GM21381 (cell line): ENCODE data around the gene SLC25A48.

ENCODE experiments used
- ATAC-seq: cut with Tn5 transposase; IDR thresholded peaks from one replicate; pipeline ENCODE4 v1.9.1; 2021; ENCODE audit warnings: mild to moderate bottlenecking, moderate library complexity; ENCODE audit not compliant: unreplicated experiment

SLC25A48 gene

GRCh38 chr5:135913713-135914626, 79.5 kb downstream of the SLC25A48 start:
- ATAC-seq = no peak

DNA sequence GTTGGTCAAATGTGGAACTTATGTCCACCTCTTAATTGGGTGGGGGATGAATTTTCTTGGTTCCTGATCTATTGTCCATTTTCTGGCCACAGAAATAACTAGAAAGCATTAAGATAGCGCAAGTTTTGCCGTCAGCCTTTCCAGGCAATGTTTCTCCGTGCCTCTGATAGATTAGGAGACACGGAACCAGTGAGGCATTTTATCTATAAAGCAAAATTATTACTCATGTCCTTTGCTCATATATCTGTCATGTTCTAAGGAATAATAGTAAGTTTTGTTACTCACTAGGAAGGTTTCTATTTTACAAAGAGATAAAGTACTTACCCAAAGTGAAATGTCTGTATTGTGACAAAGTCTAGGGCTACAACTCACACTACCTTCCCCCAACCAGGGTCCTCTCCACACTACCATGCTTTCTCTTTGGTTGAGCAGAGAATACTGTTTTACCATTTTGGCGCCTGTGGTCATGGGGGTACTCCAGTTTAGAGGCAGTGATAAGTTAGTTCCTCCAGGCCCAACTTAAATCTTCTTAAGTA, 81.1 kb downstream of the SLC25A48 start:
- no peak for ATAC-seq

DNA sequence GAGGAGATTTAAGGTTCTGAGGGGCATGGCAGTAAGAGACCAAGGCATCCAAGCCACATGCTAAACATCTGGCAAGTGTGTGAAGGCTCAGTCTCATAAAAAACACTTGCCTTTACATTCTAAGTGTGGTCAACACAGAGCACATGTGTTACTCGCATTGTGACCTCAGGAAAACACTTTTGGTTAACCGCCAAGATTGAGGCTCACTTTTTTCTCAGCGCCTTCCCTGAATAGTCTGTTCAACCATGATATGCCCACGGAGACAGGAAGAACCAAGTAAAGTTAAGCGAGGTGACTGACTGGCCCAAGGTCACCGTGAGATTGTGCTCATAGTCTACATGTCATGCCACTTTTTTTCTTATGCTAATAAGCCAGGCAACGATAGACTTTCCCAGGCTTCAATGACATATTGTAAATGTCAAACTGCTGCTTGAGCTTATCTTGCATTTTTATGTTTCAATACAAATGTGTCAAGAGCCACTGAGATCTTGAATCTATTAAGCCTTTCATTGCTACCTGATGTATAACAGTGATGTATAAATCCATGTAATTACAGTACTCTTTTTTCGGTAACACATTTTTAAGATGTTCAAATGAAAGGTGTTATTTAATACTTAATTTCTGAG, 82.3 kb downstream of the SLC25A48 start:
- no peak for ATAC-seq

GRCh38 chr5:135920199-135920598, 85.7 kb downstream of the SLC25A48 start:
- no peak for ATAC-seq

GRCh38 chr5:135921388-135921787, 86.9 kb downstream of the SLC25A48 start:
- no peak for ATAC-seq

- ATAC-seq = no peak
Measured at GRCh38 chr5:135930029-135930948, 95.8 kb downstream of the SLC25A48 start.

DNA sequence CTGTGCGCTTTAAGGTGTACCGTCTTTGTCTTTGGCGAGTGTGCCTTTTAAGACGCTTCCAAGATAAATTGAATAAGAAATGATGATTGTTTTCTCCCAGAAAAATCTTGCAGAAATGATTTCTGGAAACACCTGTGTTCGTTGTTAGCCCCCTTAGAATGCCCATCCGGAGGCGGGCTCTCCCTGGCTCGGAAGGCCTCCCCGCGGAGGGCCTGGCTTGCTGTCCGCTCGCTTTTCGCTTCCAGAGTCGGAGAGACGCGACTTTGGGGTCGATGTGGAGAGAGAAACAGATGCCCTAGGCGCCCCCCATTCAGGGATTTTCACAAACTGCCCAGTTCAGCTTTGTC, 96.5 kb downstream of the SLC25A48 start:
- ATAC-seq = no peak

- ATAC-seq = no peak
Measured at GRCh38 chr5:135934939-135935338, 100.5 kb downstream of the SLC25A48 start.

DNA sequence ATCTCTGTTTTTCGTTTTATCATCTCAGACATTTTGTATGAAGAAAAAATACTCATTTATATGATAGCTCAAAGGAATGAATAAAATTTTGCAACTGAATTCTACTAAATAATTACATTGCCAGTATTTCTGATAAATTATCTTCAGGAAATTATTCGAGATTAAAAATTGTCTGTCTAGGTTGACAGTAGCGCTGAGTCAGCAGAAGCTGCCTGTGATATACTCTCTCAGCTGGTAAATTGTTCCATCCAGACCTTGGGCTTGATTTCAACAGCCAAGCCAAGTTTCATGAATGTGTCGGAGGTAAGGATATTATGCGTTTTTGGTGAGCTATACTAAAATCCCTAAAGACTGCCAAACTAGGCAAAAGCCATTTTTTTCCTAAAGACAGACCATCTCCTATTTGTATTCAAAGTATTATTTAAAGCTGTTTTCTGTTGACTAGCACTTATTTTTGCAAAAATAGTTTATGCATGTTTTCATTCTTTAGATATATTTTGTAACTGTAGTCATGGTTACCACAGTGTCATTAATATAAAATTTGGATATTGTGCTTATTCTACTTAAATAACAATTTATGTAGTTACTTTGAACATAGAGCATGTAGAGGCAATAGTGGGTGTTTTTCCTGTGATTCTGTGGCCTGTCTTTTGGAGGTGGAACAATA, 102.9 kb downstream of the SLC25A48 start:
- no peak for ATAC-seq
